ENCODE measurements around the gene CENPX.

CENPX gene

GRCh38 chr17:82021900-82022309, 773 bp downstream of the CENPX start:
- no peak for DNase-seq

GRCh38 chr17:82021107-82021899, 1.4 kb downstream of the CENPX start:
- peak; percentile 73 for DNase-seq

DNA sequence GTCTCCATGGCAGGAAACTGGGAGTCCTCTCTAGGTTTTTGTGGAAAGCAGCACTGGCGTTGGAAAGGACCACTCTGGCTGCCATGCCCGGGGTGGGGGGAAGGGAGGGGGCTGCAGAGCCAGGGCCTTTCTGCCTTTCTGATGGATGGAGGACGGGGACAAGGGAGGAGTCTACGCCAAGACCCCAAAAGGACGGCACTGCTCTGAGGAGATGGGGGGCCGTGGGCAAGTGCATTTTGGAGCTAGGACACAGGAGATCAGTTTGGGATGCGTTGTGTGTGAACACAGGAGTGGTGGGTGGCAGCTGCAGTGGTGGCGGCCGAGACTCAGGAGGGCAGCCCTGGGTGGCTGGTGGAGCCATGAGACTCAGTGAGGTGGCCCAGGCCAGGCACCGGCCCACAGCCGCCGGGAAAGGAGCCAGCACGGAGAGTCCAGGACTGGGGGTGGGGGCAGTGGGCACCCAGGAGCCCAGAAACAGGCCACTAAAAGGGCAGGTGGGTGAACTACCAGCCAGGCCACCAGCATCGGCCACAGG, 2.0 kb downstream of the CENPX start:
- no peak for DNase-seq

GRCh38 chr17:82019690-82020571, 2.7 kb downstream of the CENPX start:
- DNase-seq: peak; percentile 84

DNA sequence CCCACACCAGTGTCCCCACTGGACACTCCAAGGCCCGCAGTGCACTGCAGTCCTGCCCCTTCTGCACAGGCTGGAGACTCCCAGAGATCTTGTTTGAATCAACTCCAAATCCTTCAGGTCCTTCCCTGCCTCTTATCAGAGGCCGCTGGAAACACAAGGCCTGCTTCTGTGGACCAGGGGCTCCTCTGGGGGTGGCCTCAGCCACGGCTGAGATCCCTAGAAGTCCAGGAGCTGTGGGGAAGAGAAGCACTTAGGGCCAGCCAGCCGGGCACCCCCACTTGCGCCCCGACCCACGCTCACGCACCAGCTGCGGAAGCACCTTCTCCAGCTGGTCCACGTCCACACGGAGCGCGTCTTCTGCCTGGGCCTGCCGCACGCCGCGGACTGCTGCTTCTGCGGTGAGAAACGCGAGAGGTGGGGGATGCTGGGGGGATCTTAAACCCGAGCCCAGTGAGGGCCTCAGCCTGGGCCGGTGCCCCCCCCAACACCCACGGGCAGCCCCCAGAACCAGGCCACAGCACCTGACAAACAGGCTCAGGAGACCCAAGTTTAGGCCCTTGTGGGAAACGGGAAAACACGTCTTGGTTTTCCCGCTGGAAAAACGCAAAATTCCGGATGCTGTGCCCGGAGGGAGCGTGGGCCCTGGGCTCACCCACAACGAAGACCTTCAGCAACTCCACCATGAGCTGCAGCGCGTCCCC, 3.5 kb downstream of the CENPX start:
- DNase-seq: no peak

DNA sequence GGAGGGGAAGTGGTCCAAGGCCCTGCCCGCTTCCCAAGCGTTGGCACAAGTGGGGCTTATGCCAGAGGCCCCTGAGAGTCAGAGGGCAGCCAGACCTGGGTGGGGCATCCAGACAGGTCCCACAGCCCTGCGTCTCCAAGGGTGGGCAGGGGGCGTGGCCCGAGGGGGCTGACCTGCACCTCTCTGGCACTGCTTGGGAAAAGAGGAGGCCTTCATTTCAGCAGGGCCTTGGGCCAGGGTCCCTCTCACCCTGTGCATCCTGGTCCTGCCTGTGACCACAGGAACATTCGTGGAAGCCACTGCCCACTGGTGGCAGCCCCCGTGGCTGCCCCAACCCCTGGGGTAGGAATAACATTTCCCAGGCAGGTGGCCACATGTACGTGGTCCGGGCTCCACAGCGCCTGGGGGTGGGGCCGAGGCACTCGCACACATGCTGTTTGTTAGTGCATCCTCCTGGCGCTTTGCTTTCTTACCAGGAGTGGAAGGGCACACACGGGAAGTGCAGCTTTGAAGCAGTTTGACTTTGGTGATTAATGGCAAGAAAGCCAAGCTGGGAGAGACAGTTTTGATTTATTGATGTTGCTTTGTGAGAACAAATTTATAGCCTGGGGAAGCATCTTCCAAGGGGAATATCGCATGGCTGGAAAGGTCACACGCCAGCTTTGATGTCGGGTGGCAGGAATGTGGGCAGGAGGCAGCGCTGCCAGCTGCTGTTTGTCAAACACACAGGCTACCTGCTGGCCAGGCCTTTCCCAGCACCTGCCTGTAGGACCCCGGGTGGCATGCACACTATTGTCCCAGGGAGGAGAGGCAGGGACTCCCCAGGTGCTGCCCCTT, 4.3 kb downstream of the CENPX start:
- DNase-seq: no peak

DNA sequence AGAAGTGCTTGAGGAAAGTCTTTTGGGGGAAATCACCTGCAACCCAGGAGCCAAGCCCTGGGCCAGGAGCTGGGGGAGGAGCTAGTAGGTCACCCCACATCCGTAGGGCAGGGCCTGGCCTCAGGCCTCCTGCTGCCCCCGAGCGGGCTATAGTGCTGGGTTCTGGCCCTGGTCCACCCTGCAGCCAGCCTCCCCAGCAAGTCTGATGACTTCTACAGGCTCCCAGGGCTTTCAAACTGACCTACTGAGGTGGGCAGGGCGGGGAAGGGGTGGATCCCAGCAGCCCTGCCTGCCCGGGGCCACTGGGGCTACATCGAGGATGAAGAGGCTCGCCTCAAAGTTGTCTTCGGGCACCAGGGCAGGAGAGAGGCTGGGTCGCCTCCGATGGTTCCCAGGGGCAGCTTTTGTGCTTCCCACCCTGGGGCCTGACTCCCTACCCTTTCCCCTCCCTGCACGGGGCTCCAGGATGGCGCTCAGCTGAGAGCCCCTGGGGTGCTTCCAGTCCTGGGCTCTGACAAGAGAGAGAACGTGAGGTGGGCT, 5.0 kb downstream of the CENPX start:
- no peak for DNase-seq

DNA sequence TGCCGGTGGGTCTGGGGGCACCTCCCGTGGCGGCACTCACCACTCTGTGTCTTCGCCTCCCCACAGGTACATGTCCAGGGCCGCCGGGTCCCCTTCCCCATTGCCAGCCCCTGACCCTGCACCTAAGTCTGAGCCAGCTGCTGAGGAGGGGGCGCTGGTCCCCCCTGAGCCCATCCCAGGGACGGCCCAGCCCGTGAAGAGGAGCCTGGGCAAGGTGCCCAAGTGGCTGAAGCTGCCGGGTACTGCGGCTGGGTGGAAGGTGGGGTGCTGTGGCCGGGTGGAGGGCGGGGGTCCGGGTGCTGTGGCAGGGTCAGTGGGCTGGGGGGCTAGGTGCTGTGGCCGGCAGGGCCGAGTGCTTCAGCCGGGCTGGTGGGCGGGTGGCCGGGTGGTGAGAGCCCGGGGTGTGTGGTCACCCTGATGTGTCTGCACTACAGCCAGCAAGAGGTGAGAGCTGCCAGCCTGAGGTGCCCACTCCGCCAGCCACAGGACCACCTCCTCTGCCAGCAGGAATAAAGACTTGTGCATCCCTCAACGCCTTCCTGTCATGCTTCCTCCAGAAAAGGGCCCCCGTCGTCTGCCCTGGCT, 5.7 kb downstream of the CENPX start:
- no peak for DNase-seq

DNA sequence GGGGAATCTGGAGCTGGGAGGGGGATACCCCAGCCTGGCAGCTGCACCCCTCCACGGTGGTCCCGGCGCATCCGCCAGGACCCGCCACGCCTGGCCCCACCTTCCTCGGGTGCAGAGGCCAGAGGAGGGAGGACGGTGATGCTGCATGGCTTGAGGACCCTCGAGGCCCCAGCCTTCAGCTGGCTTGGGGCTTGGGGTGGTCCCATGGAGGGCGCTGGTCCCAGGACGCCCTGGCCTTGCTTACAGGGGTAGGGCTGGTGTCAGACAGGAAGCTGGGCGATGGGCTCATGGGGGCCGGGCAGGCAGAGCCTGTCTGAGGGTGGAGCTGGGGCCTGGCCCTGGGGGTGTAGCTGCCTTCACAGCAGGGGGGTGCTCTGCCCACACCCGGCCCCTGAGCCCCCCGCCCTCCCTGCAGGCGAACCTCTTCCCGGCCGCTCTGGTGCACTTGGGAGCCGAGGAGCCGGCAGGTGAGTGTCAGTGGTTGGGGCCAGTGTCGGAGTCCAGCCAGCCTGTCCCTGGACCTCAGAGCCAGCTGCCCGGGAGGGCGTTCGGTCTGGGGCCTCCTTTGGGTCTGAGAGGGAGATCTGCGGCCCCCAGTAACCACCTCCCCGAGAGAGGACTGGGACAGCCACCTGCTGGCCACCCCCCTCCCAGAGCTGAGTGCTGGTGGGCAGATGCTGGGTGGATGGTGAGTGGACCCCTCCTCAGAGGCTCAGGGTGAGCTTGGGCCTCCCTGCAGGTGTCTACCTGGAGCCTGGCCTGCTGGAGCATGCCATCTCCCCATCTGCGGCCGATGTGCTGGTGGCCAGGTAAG, 6.4 kb downstream of the CENPX start:
- DNase-seq: no peak

DNA sequence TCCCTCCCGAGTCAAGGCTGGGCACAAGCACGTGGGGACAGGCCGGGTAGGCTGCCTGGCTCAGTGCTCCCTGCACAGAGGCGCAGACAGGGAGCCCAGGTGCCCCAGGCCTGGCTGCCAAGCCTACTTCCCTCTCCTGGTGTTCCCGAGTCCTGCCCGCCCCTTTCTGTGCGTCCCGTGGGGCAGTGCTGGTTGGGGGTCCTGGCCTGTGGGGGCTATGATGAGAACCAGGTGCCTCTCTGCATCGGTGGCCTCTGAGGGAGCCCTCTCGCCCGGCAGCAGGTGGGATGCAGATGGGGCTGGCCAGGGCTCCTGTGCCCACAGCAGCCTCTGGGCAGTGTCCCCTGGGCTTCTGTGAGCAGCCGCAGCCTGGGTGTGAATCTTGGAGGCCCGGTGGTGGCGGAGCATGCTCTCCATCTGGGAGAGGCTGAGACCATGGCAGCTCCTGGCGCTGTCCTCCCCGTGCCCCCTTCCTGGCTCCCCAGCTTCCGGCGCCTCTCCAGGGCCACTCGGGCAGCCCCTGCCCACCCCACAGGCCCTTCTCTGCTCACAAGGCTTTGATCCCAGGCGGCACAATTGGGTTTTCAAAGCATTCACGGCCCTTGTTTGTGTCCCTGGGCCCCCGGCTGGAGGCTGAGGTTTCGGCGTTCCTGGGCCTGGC, 7.2 kb downstream of the CENPX start:
- no peak for DNase-seq

DNA sequence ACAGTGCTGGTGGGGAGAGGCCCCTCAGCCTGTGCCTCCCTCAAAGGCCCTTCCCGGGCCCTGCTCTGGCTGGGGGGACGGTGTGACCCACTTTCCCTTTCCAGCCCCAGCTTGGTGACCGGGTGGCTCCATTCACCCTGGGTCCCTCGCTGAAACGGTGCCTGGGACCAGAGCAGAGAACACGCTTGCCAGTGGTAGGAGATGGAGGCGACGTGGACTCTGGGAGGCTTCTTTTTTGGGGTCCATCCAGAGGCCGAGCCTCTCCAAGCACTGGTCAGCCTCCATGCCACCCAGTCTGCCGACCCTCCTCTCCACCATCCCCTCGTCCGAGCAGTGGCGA, 7.7 kb downstream of the CENPX start:
- no peak for DNase-seq

- DNase-seq: no peak
These were observed 8.2 kb downstream of the CENPX start for GRCh38 chr17:82014432-82014831.

DNA sequence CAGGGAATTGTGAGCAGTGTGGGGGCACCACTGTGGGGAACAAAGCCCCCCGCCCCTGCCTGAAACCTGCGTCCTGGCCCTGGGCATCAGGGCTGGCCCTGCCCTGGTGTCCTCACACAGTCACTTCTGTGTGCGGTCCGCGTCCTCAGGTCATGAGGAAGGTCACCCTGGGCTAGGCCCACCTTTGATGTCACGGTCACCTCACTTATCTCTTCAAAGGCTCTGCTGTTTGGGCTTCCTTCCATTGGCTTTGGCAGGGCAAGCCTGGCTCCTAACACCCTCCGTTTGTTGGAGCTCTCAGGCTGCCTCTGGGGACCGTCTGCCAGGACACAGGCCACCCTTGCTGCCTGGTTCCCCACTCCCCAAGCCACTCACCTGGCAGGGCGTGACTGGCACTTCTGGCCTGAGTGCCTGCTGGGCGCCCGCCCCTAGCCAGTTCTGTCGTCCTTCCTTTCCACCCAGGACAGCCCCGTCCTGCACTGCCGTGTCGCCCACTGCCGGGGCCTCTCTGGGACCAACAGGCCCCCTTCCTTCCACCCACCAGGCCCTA, 8.8 kb downstream of the CENPX start:
- DNase-seq: no peak

- DNase-seq: no peak
These were observed 9.3 kb downstream of the CENPX start for GRCh38 chr17:82013341-82013740.

GRCh38 chr17:82012640-82013295, 9.9 kb downstream of the CENPX start:
- DNase-seq: no peak

- DNase-seq: no peak
These were observed 10.4 kb downstream of the CENPX start for GRCh38 chr17:82012261-82012639.

- DNase-seq: no peak
These were observed 11.0 kb downstream of the CENPX start for GRCh38 chr17:82011617-82012187.

DNA sequence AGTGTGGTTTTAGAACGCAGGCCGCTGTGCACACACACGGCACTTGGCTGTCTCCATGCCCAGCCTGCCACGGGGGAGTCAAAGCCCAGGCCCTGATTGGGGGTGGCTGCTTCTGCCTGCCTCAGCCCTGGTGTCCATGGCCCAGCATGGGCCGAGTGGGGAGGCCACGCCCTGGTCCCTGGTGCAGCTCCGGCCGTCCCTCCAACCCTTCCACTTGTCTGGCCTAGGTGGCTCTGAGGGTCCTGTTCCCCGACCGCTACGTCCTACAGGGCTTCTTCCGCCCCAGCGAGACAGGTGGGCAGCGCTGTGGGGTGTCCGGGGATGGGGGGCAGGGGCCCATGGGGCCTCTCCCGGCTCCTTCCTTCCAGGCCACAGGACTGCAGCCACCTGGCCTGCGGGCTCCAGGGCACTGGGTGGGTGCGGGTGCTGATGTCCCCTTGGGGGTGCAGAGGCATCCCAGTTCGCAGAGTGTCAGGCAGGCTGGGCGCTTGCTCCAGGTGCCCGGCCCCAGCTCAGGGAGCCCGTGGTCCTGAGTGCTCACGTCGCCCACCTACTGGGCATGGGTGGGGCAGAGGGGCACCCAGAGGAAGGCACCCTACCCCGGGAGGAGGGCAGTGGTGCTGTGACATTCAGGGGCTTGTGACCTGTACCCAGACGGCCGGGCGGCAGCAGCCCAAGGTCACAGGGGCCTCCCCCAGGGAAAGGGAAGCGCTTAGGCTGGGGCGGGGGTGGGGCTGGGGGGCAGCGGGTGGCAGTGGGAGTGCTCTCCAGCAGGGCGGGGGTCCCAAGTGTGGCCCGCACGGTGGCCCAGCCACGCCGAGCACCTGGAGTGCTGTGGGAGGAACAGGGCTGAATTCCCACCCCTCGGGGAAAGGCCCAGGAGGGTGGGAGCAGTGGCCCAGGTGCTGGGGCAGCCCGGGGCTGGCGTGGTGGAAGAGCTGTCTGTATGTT, 11.8 kb downstream of the CENPX start:
- DNase-seq: no peak
